ENCODE measurements around the gene OSBPL2. TPM values are rescaled to one million over a fixed set of nuclear protein-coding genes. Genes with fewer than 3 reads are reported as not detected.

The OSBPL2 gene
- total RNA-seq, 4 donors from 2014 or later = 24.3 to 35.9 (median 26.3) TPM

DNA sequence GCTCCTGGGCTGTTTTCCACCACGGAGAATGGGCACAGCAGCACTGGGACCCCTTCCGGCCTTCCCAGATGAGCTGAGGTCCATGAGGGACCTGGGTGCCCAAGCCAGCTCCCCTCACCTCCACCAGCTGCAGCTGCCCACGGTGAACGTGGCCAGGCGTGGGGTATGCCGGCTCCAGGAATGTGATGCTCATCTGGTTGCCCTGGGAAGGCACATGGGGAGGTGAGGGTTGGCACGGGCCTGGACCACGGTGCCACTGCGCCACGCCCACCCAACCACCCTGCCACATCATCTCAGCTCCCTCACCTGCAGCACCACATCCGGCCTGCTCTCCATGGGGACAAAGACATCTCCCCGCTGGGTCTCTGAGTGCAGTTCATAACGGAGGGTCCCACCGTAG, 88.2 kb downstream of the OSBPL2 start:
- ATAC-seq (ENCODE audit: low FRiP score) (no peak), DNase-seq (ENCODE audit: low spot score) (no peak)
- TF ChIP-seq, protein P1, sequence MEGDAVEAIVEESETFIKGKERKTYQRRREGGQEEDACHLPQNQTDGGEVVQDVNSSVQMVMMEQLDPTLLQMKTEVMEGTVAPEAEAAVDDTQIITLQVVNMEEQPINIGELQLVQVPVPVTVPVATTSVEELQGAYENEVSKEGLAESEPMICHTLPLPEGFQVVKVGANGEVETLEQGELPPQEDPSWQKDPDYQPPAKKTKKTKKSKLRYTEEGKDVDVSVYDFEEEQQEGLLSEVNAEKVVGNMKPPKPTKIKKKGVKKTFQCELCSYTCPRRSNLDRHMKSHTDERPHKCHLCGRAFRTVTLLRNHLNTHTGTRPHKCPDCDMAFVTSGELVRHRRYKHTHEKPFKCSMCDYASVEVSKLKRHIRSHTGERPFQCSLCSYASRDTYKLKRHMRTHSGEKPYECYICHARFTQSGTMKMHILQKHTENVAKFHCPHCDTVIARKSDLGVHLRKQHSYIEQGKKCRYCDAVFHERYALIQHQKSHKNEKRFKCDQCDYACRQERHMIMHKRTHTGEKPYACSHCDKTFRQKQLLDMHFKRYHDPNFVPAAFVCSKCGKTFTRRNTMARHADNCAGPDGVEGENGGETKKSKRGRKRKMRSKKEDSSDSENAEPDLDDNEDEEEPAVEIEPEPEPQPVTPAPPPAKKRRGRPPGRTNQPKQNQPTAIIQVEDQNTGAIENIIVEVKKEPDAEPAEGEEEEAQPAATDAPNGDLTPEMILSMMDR (IDR thresholded peaks at IDR 0.05) = no peak

DNA sequence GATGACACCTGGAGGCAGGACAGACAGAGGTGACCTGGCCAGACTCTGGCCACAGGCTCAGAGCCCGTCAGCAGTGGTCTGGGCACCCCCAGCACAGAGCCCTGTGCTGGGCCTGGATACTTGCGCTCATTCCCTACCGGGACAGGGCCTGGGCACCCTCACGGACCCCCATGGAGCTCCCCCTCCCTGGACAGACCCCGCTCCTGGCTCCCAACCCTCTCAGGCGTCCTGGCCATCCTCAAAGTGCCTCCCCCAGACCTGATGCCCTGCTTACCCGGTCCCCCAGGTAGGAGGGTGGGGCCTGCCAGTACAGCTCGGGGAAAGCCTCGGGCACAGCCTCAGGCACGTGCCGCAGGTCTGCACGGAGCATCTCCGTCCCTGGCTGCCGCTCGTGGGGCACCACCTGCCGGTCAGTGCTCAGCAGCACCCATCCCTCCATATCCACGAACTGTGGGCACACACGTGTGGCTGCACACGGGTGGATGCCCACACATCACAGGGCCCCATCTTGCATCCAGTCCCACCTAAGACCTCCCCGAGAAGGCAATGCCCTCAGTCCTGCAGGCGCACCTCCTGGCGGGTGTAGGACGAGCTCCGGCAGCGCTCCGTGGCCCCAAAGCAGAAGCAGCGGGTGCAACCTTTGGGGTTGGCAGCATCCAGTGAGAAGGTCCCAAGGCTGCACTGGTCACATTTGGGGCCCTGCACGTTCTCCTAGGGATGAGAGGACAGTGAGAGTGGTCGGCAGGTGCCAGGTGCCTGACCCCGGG, 88.8 kb downstream of the OSBPL2 start:
- DNase-seq (ENCODE audit: low spot score) (no peak), ATAC-seq (ENCODE audit: low FRiP score) (no peak)

DNA sequence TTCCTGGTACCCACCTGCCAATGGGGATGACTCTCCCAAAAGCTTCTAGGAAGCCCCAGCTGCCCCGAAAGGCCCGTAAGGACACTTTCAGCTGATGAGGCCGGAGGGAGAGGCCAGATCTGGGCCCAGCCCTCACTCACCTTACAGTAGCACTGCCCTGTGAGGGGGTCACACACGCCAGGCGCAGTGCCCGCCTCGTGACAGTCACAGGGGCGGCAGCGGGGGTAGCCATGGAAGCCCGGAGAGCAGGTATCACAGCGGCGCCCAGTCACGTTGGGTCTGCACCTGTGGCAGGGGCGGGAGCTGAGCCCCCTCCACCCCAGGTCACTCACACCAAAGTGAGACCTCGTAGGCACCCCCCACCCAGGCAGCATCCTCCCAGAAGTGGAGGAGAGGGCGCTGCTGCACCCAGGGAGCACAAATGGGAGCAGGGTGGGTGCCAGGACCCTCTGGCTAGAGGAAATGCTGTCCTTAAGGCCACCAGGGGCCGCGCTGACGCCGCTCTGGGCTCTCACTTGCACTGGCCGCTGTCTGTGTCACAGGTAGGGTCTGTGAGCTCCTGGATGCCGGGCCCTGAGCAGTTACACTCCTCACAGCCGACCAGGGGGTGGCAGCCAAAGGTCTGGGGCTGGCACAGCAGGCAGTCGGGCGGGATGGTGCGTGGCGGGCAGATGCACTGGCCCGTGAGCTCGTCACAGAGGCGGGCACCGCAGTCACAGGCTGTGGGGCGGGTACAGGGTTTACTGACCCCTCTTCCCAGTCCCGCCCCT, 89.6 kb downstream of the OSBPL2 start:
- DNase-seq (ENCODE audit: low spot score) (no peak), ATAC-seq (ENCODE audit: low FRiP score) (no peak)
- TF ChIP-seq, protein P1 (IDR thresholded peaks at IDR 0.05) = no peak

More for the DNA sequence above, 88.8 kb downstream of the OSBPL2 start:
- TF ChIP-seq, protein P1 (IDR thresholded peaks at IDR 0.05) = no peak

DNA sequence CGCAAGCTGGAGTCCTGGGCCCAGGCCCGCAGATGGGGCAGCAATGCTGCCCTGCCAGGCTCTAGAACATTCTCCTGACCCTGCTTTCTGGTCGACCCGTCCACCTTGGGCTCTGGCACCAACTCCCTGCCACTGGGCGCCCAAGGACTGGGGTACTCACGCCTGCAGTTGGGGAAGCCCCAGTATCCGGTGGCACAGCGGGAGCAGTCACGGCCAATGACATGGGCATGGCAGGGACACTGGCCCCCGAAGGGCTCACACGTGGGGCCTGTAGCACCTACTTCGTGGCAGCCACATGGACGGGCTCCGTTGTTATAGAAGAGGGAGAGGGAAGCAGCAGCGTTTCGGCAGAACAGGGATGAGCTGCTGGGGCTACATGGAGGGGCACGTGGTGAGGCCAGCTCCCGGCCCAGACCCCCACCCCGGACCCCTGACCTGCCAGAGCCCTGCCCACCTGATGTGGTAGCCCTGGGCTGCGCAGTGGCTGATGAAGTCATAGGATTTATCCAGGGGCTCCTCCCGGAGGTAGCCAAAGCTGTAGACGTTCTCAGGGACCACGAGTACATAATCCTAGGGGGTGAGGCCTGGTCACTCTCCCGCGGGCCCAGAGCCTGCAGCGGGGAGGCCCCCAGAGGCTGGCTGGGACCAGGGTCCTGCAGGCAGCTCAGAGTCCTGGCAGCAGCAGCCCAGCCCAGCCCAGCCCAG, 90.5 kb downstream of the OSBPL2 start:
- no peak for ATAC-seq (ENCODE audit: low FRiP score)

DNA sequence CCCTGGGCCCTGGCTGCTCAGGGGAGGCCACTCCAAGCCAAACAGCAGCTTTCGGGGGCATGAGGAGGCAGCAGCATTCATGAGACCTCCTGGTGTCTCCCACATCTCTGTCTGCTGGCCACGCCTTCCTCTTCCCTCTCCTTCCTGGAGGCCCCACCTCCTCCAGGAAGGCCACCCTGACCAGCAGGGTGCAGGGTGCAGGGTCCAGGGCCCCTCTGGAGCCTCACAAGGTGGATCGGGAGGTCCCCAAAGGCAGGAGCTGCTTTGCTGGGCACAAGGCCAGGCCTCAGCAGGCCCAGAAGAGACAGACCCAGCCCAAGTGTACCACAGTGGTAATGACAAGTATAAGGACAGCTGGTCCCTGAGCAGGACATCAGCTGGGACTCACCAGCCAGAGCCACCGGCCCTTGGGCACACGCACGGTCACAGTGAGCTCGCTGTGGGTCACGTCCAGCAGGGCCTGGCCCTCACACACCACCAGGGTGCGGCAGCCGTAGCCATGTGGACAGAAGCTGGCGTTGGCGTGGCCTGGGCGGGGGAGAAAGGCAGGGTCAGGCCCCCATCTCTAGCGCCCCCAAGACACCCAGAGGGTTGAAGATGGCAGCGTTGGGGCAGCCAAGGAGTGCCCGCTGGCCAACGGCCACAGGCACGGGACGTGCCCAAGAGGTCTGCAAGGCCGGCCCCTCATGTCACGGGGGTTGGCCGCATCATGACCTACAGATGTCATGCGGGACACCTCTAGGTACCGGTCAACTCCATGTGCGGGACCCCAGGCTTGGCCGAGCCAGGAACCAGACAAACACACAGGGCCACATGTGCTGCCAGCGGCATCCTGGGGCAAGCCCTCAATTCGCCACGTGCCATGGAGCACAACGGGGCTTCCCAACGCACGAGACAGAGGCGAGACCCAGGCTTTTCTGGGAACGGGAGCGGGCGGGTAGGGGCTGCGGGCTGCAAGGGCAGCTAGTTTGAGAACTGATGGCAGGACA, 91.4 kb downstream of the OSBPL2 start:
- ATAC-seq (ENCODE audit: low FRiP score) = no peak
- TF ChIP-seq, protein P1 (IDR thresholded peaks at IDR 0.05) = no peak
- DNase-seq (ENCODE audit: low spot score) = no peak

More for the DNA sequence above, 90.5 kb downstream of the OSBPL2 start:
- no peak for DNase-seq (ENCODE audit: low spot score)
- TF ChIP-seq, protein P1 (IDR thresholded peaks at IDR 0.05) = no peak

Data from omental fat pad (tissue), 4 donors.